Stimulated activated CD8-positive, alpha-beta memory T cell treated with anti-CD3 and anti-CD28 coated beads, Interleukin-15, amount 100 ng/mL, for 1 hour (primary cell): ENCODE measurements around the gene ERF.

ENCODE experiments used
- DNase-seq: peaks from one replicate; pipeline ENCODE4 v3.0.0-alpha.2; 2020; ENCODE audit warnings: low read depth

ERF gene

GRCh38 chr19:42212886-42213285 lies 42.0 kb downstream of the ERF start:
- no peak for DNase-seq

GRCh38 chr19:42208612-42209011 lies 46.3 kb downstream of the ERF start:
- DNase-seq: no peak

- no peak for DNase-seq
These were observed 47.1 kb downstream of the ERF start for GRCh38 chr19:42207767-42208271.

DNA sequence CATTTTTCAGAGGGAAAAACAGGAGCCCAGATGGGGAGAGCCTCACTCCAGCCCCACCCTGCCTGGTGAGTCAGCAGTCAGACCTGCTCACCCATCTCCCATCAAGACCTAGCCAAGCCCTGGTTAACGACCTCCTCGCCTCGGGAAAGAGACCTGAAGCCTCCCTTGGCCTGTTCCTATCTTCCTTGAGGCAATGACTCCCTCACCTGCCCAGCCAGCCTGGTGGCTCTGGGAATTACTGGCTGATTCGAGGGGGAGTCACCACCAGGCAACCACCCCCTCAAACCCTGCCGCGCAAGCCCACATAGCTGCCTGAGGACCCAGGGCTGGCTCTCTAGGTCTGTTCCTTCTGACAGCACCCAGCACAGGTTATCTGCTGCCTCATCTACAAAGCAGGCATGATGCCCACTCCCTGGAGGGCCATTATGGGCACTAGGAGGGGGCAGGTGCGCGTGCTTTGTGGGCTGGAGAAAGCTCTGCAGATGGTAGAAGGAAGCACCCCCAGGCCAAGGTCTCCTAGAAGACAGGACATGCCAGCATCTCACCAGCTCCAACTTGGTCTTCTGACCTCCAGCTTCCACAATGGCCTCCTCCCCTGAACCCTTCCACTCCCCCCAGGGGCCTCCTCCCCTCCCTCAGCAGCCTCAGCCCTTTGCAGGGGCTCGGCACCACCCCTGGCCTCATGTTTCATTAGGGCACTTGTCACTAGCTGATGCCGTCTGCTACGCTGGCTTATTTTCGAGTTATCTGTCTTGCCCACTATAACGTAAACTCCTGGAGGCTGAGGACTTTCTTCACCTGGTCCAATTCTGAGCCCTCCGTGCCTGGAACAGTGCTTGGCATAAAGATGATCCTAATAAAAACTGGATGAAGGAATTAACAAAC lies 47.8 kb downstream of the ERF start:
- DNase-seq: no peak

GRCh38 chr19:42204664-42205063 lies 50.3 kb downstream of the ERF start:
- DNase-seq: no peak

DNA sequence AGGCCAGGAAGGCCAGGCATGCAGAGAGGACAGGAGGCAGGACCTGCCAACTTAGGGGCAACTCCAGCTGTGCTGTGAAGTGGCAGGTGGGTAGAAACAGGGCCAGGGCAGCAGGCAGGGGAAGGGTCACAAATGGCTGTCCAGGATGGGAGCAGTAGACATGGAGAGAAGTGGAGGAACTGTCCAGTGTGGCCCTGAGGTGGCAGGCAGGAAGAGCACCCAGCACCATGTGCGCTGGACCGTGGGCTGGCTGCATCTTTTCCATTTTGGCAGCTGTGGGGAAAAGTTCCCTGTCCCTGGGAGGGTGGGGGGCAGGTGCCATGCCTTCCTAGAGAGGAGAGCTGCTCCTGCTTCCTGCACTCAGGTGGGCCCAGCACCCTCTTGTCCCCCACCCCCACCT lies 51.2 kb downstream of the ERF start:
- no peak for DNase-seq

- DNase-seq: no peak
These were observed 52.5 kb downstream of the ERF start for GRCh38 chr19:42202290-42202880.

GRCh38 chr19:42201489-42202289 lies 53.2 kb downstream of the ERF start:
- no peak for DNase-seq

- no peak for DNase-seq
These were observed 54.7 kb downstream of the ERF start for GRCh38 chr19:42200116-42200715.

GRCh38 chr19:42199440-42200115 lies 55.4 kb downstream of the ERF start:
- DNase-seq: no peak

GRCh38 chr19:42198676-42199439 lies 56.1 kb downstream of the ERF start:
- no peak for DNase-seq
